Ishikawa (cell line): ENCODE results near the gene CNTNAP5.

Experiments used
- CEBPB ChIP-seq: IDR thresholded peaks from 2 replicates; pipeline ENCODE4 v1.6.1; 2012
- CREB1 ChIP-seq: IDR thresholded peaks from 2 replicates; pipeline ENCODE4 v1.6.1; 2012; ENCODE audit warnings: low read depth
- EGR1 ChIP-seq: IDR thresholded peaks from 2 replicates; pipeline ENCODE4 v1.6.1; 2012
- EP300 ChIP-seq: IDR thresholded peaks from 2 replicates; pipeline ENCODE4 v1.6.1; 2012; ENCODE audit warnings: borderline replicate concordance
- FOXM1 ChIP-seq: IDR thresholded peaks from 2 replicates; pipeline ENCODE4 v1.6.1; 2012; ENCODE audit warnings: low read depth, borderline replicate concordance
- NFIC ChIP-seq: IDR thresholded peaks from 2 replicates; pipeline ENCODE4 v1.6.1; 2012
- RAD21 ChIP-seq: IDR thresholded peaks from 2 replicates; pipeline ENCODE4 v1.6.1; 2012; ENCODE audit warnings: low read depth
- REST ChIP-seq: IDR thresholded peaks from 2 replicates; pipeline ENCODE4 v1.6.1; 2012; ENCODE audit warnings: low read depth, mild to moderate bottlenecking
- USF1 ChIP-seq: IDR thresholded peaks from 2 replicates; pipeline ENCODE4 v1.6.1; 2012
- YY1 ChIP-seq: IDR thresholded peaks from 2 replicates; pipeline ENCODE4 v1.6.1; 2012; ENCODE audit warnings: low read depth
- TF ChIP-seq, protein P1 (sequence below): IDR thresholded peaks from 2 replicates; pipeline ENCODE4 v1.6.1; 2012

DNA sequence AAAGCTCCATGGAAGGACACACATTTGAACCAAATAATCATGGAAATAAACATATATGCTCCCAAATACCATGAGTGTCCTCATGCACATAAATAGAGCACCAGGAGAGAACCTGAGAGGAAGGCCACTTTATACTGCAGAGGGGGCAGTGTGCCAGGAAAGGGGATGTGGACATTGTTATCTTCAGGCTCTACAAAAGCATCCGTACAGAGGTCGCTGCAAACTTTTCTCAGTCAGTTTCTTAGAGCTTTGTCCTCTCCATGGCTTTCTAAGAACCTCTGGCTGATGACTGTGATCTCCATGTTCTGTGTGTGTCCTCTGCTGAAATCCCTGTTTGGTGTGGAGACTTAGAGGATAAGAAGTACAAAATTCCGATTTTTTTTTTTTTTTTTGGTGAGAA lies 515.7 kb downstream of the CNTNAP5 start:
- no peak for TF ChIP-seq CREB1
- no peak for TF ChIP-seq RAD21
- TF ChIP-seq REST = no peak
- no peak for TF ChIP-seq EGR1
- no peak for TF ChIP-seq EP300
- TF ChIP-seq NFIC = no peak
- no peak for TF ChIP-seq CEBPB
- no peak for TF ChIP-seq YY1
- TF ChIP-seq USF1 = no peak
- TF ChIP-seq, protein P1, sequence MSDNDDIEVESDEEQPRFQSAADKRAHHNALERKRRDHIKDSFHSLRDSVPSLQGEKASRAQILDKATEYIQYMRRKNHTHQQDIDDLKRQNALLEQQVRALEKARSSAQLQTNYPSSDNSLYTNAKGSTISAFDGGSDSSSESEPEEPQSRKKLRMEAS = no peak
- no peak for TF ChIP-seq FOXM1
